ENCODE data around the gene GFI1. TPM values are rescaled to one million over a fixed set of nuclear protein-coding genes. Genes with fewer than 3 reads are reported as not detected.

GFI1 gene
- total RNA-seq, 2 donors from 2014 or later = 0.30 to 1.1 TPM

DNA sequence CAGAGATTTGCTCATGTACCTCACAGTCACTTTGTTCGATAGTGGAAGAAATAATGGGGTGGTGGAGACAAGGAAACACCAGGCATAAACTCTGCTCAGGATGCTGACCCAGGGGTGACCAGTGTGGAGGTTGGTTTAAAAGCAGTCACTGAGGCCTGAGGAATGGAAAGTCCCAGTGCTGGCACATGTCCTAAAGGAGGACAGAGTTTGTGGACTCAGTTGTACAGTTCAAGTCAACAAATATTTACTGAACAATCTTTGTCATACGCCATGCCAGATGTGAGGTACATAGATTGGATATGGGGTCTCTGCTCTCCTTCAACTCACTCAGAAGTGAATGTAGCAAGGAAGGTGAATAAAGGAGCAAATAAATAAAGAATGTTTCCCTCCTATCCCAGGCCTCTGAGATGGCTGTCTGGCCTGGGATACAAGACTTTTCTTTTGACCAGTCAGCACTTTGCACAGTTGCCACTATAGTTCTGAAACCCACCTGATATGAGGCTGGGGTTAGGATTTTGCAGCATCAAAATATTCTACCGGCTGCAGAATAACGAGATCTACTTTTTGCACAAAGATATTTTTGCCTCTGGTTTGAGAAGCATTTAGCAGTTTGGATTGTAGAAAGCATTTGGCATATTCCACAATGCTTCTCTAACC is 7.9 kb upstream of the GFI1 start:
- Histone ChIP-seq H3K4me3 (no peak overlapping the region), H3K36me3 (no peaks in the 10 kb centered on the region), H3K4me1 (no peaks in the 10 kb centered on the region), H3K27me3 (no peaks in the 10 kb centered on the region), H3K9me3 (no peaks in the 10 kb centered on the region), H3K27ac (no peak overlapping the region)
- no peak for DNase-seq (ENCODE audit: low spot score)
- TF ChIP-seq, protein P1, sequence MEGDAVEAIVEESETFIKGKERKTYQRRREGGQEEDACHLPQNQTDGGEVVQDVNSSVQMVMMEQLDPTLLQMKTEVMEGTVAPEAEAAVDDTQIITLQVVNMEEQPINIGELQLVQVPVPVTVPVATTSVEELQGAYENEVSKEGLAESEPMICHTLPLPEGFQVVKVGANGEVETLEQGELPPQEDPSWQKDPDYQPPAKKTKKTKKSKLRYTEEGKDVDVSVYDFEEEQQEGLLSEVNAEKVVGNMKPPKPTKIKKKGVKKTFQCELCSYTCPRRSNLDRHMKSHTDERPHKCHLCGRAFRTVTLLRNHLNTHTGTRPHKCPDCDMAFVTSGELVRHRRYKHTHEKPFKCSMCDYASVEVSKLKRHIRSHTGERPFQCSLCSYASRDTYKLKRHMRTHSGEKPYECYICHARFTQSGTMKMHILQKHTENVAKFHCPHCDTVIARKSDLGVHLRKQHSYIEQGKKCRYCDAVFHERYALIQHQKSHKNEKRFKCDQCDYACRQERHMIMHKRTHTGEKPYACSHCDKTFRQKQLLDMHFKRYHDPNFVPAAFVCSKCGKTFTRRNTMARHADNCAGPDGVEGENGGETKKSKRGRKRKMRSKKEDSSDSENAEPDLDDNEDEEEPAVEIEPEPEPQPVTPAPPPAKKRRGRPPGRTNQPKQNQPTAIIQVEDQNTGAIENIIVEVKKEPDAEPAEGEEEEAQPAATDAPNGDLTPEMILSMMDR (IDR thresholded peaks at IDR 0.05) = no peak

DNA sequence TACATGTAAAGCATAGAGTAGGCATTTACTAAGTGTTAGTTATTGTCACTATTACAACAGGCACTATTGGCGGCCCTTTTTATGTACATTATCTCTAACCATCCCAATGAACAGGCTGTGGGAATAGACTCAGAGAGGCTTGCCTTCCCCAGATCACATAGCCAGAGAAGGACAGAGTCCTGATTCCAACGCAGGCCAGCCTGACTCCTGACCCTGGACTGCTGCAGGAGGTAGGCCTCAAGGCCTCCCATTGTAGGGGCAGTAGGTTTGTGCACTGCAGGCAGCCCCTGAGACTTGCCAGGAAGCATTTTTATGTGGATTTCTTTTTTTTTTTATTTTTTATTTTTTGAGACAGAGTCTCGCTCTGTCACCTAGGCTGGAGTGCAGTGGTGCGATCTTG is 6.4 kb upstream of the GFI1 start:
- Histone ChIP-seq H3K27me3 (peaks cover 0 to 5% of the 10 kb centered on the region in 2 donors), H3K36me3 (no peaks in the 10 kb centered on the region), H3K27ac (no peak overlapping the region), H3K4me1 (no peaks in the 10 kb centered on the region), H3K4me3 (no peak overlapping the region), H3K9me3 (no peaks in the 10 kb centered on the region)
- no peak for DNase-seq (ENCODE audit: low spot score)
- TF ChIP-seq, protein P1 (IDR thresholded peaks at IDR 0.05) = no peak

DNA sequence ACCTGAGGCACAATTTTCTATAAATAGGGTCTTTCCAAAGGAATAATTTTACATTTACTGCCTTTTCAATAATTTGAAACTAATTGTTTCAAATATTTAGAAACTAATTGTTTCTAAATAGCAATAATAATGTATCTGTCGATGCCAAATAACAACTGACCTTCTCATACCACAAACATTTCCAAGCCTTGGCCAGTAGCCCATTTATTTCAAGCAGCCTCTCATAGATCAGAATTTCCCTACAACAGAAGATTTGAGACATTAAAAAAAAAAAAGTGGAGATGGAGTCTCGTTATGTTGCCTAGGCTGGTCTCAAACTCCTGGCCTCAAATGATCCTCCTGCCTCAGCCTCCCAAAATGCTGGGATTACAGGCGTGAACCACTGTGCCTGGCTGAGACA is 2.1 kb upstream of the GFI1 start:
- Histone ChIP-seq H3K9me3 (no peaks in the 10 kb centered on the region), H3K4me1 (peaks cover 0 to 32% of the 10 kb centered on the region in 2 donors), H3K36me3 (no peaks in the 10 kb centered on the region), H3K27me3 (peaks cover 18 to 24% of the 10 kb centered on the region in 2 donors), H3K4me3 (no peak overlapping the region), H3K27ac (no peak overlapping the region)
- no peak for DNase-seq (ENCODE audit: low spot score)
- TF ChIP-seq, protein P1 (IDR thresholded peaks at IDR 0.05) = no peak

DNA sequence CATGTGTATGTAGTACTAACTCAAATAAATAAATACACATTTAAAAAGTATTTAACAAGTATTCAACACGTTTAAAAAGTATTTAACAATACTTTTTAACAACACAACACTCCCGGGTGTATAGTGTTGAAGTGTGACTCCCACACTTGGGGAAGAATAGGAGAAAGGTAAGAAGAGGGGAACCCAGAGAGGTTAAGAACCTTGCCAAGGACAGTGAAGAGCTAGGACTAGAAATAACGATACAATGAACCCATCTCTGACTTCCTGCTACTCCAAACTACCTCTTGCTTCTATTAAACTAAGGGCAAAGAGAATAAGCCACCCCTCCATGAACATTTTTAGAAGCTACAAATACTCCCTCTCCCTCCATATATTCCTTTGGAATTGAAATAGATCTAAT is 1.7 kb upstream of the GFI1 start:
- Histone ChIP-seq H3K27ac (no peak overlapping the region), H3K4me3 (no peak overlapping the region), H3K4me1 (peaks cover 0 to 36% of the 10 kb centered on the region in 2 donors), H3K36me3 (no peaks in the 10 kb centered on the region), H3K27me3 (peaks cover 22 to 28% of the 10 kb centered on the region in 2 donors), H3K9me3 (no peaks in the 10 kb centered on the region)
- DNase-seq (ENCODE audit: low spot score) = no peak
- TF ChIP-seq, protein P1 (IDR thresholded peaks at IDR 0.05) = no peak

DNA sequence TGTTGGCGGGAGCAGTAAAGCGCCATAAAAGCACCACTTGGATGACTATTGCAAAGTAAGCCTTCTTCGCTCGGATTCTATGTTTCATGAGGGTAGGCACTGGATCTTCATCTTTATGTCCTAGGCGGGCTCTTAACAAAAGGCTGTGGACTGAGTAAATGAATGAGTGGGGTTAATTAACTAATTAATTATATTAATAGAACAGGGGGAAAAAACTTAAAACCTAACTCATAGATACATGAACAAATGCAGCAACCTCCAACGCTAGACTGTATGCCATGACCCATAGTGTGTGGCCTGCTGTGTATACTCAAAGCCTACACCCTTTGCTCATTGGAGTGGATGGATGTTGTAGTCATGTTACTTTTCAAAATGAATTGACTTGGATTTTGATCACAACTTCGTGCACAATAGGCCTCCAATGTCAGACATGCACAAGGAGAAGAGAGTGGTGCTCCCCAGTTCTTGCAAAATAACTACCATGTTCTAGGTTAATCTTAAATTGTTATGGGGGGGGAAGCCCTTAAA is 417 bp upstream of the GFI1 start:
- peaks cover 0 to 49% of the 10 kb centered on the region in 2 donors for H3K4me1 ChIP-seq
- peaks cover 35 to 41% of the 10 kb centered on the region in 2 donors for H3K27me3 ChIP-seq
- H3K36me3 ChIP-seq = no peaks in the 10 kb centered on the region
- H3K27ac ChIP-seq = no peak overlapping the region
- TF ChIP-seq, protein P1 (IDR thresholded peaks at IDR 0.05) = no peak
- H3K9me3 ChIP-seq = no peaks in the 10 kb centered on the region
- H3K4me3 ChIP-seq = peak overlapping the region in 1 of 2 donors; percentile 58
- no peak for DNase-seq (ENCODE audit: low spot score)

Measured in right atrium auricular region (tissue), 2 donors.